Right atrium auricular region (tissue), 2 donors: Measurements from ENCODE around the gene BNIP3. TPM values are rescaled to one million over a fixed set of nuclear protein-coding genes. Genes with fewer than 3 reads are reported as not detected.

Experiments used
- DNase-seq: peaks from one replicate; pipeline ENCODE4 v3.0.0-alpha.2; 2019; ENCODE audit warnings: low spot score
- H3K27ac ChIP-seq, 2 donors: fragments of 200-600 bp; sonication (generic); 1 replicate in 1 of 2; 2 replicates in 1 of 2; pipeline ENCODE4 v1.5.1; 2016 to 2019
- H3K27me3 ChIP-seq, 2 donors: fragments of 200-600 bp; sonication (generic); one replicate each; pipeline versions ENCODE4 v1.5.1 to v1.6.0; 2017 to 2019
- H3K36me3 ChIP-seq: fragments of 200-600 bp; sonication (generic); one replicate; pipeline ENCODE4 v1.5.1; 2016
- H3K4me1 ChIP-seq, 2 donors: fragments of 200-600 bp; sonication (generic); one replicate each; pipeline versions ENCODE4 v1.5.1 to v1.6.0; 2017 to 2019
- H3K4me3 ChIP-seq, 2 donors: fragments of 200-600 bp; sonication (generic); 1 replicate in 1 of 2; 2 replicates in 1 of 2; pipeline ENCODE4 v1.5.1; 2017 to 2019; ENCODE audit warnings: mild to moderate bottlenecking in 1 of 2, moderate library complexity in 1 of 2
- H3K9me3 ChIP-seq, 2 donors: fragments of 200-600 bp; sonication (generic); one replicate each; pipeline ENCODE4 v1.5.1; 2019
- total RNA-seq, 2 donors: library from RNA; depleted of rRNA; stranded (reverse); fragments of >200 nt; gene quantifications; one replicate each; pipeline ENCODE4 v1.1.0, GENCODE V29; 2016
- TF ChIP-seq, protein P1 (sequence below), 2 donors: fragments of 200-600 bp; sonication (generic); IDR thresholded peaks; one replicate each; pipeline ENCODE4 v1.5.1; 2019; ENCODE audit warnings: antibody characterized with exemption in 2 of 2

Gene BNIP3
- total RNA-seq, 2 donors from 2014 or later = 187 to 189 TPM

DNA sequence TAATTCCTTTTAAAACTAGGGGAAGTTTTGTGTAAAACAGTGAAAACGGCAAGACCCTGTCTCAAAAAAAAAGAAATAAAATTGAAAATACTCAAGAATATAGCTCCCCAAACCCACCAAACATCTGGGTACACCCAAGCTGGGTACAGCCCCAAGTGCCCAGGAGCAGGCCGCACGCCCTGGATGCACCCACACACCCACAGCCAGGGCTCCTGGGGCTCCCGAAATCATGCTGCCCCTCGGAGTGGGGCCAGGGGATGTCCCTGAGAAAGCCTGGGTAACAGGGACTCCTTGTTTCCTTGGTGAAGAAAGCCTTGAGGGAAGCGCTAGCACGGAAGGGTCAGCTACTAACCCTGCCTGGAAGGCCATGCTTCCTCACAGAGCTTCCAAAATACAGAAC is 10.1 kb downstream of the BNIP3 start:
- H3K4me3 ChIP-seq = no peak overlapping the region
- H3K4me1 ChIP-seq = peaks cover 0 to 43% of the 10 kb centered on the region in 2 donors
- TF ChIP-seq, protein P1, sequence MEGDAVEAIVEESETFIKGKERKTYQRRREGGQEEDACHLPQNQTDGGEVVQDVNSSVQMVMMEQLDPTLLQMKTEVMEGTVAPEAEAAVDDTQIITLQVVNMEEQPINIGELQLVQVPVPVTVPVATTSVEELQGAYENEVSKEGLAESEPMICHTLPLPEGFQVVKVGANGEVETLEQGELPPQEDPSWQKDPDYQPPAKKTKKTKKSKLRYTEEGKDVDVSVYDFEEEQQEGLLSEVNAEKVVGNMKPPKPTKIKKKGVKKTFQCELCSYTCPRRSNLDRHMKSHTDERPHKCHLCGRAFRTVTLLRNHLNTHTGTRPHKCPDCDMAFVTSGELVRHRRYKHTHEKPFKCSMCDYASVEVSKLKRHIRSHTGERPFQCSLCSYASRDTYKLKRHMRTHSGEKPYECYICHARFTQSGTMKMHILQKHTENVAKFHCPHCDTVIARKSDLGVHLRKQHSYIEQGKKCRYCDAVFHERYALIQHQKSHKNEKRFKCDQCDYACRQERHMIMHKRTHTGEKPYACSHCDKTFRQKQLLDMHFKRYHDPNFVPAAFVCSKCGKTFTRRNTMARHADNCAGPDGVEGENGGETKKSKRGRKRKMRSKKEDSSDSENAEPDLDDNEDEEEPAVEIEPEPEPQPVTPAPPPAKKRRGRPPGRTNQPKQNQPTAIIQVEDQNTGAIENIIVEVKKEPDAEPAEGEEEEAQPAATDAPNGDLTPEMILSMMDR (IDR thresholded peaks at IDR 0.05) = no peak
- no peak overlapping the region for H3K27ac ChIP-seq
- DNase-seq = no peak
- no peaks in the 10 kb centered on the region for H3K27me3 ChIP-seq
- H3K9me3 ChIP-seq = no peaks in the 10 kb centered on the region
- H3K36me3 ChIP-seq = peaks cover 39% of the 10 kb centered on the region

DNA sequence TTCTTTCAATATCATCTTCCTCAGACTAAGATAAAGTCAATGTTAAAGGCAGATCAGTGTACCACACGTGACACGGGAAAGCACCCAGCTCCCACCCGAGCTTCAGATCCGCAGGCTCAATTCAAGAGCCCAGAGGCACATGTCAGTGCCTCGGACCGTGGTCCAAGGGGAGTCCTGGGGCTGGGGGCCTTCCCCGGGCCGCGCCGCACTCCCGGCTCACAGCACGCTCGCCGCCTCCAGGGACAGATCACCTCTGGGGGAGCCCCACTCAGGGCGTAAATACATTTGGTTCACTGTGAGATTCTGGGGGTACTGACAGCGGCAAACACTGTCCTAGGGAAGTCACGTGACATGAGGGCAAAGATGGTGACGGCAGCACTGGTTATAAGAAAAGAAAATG is 10.8 kb downstream of the BNIP3 start:
- peaks cover 41% of the 10 kb centered on the region for H3K36me3 ChIP-seq
- TF ChIP-seq, protein P1 (IDR thresholded peaks at IDR 0.05) = no peak
- no peaks in the 10 kb centered on the region for H3K27me3 ChIP-seq
- no peak for DNase-seq
- H3K27ac ChIP-seq = no peak overlapping the region
- no peaks in the 10 kb centered on the region for H3K9me3 ChIP-seq
- H3K4me3 ChIP-seq = no peak overlapping the region
- peaks cover 0 to 39% of the 10 kb centered on the region in 2 donors for H3K4me1 ChIP-seq

DNA sequence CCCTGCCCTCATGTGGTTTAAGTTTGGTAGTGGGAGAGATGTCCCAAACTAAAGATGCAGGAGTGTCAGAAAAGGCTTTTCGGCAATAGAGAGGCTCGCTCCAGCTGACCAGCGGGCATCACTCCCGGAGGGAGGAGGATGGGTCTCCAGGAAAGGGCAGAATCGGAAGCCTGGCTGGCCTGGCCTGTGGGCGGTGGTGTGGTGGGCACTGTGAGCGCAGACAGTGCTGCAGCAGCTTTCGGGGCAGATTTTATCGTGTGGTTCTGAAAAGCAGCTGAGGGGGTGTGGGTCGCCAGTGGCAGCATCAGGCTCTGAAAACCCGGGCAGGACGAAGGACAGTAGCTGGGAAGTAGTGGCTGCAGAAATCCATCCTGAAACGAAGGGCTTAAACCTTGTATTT is 12.8 kb downstream of the BNIP3 start:
- no peak for DNase-seq
- Histone ChIP-seq H3K27ac (no peak overlapping the region), H3K4me3 (no peak overlapping the region), H3K9me3 (no peaks in the 10 kb centered on the region), H3K36me3 (peaks cover 47% of the 10 kb centered on the region), H3K4me1 (peaks cover 0 to 20% of the 10 kb centered on the region in 2 donors), H3K27me3 (no peaks in the 10 kb centered on the region)
- TF ChIP-seq, protein P1 (IDR thresholded peaks at IDR 0.05) = no peak

DNA sequence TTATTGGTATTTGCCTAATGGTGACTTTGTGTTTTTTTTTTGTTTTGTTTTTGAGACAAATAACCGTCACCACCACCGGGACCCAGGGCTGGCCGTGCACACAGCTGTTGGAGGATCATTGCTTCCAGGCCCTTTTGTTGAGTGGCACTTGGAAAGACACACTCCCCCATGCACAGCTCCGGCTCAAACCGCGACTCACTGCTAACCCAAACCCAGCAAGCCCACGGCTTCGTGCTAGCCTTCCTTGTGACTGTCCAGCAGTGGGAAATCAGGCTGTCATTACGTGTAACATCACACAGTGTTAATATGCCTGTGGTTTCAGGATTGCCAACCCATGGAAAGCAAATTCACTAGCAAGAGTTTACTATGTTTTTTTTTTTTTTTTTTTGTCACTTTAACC is 17.4 kb downstream of the BNIP3 start:
- Histone ChIP-seq H3K4me1 (no peaks in the 10 kb centered on the region), H3K27me3 (no peaks in the 10 kb centered on the region), H3K27ac (no peak overlapping the region), H3K9me3 (no peaks in the 10 kb centered on the region), H3K4me3 (no peak overlapping the region), H3K36me3 (peaks cover 28% of the 10 kb centered on the region)
- DNase-seq = no peak
- TF ChIP-seq, protein P1 (IDR thresholded peaks at IDR 0.05) = no peak

DNA sequence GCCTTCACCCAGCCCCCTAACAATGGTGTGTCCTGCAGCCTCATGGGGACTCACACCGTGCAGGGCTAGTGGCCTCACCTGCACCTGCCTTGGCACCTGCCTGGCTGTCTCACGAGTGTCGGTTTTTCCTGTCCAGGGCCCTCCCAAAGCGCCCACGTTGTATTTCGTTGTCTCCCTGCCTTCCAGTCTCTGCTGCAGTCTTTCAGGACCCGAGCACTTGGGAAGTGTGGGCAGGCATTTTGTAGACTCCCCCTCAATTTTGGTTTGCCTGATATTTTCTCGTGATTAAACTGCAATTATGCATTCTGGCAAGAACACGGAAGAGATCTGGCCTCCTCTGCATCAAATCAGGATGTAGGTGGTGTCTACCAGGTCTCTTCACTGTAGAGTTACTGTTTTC is 17.9 kb downstream of the BNIP3 start:
- no peak for DNase-seq
- no peak overlapping the region for H3K4me3 ChIP-seq
- TF ChIP-seq, protein P1 (IDR thresholded peaks at IDR 0.05) = no peak
- no peak overlapping the region for H3K27ac ChIP-seq
- H3K36me3 ChIP-seq = peaks cover 23% of the 10 kb centered on the region
- H3K27me3 ChIP-seq = no peaks in the 10 kb centered on the region
- H3K9me3 ChIP-seq = no peaks in the 10 kb centered on the region
- no peaks in the 10 kb centered on the region for H3K4me1 ChIP-seq

DNA sequence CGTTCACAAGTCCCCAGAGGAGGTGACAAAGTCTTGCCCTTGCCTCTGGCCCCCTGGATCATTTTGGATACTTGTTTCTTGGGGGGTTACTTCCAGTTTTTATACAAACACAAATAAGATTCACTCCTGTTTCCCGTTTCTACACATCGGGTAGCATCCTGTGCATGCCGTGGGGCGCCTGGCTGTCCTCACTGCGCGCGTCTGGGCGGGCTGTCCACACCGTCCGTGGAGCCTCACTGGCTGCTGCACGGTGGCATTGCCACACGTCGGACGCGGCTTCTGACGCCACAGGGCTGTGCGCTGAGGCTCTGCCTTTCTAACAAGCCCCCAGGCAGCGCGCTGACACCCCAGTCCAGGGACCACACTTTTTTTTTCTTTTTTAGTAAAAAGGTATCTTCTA is 18.4 kb downstream of the BNIP3 start:
- no peaks in the 10 kb centered on the region for H3K4me1 ChIP-seq
- H3K4me3 ChIP-seq = no peak overlapping the region
- H3K36me3 ChIP-seq = peaks cover 21% of the 10 kb centered on the region
- H3K27ac ChIP-seq = no peak overlapping the region
- H3K27me3 ChIP-seq = no peaks in the 10 kb centered on the region
- TF ChIP-seq, protein P1 (IDR thresholded peaks at IDR 0.05) = no peak
- no peak for DNase-seq
- no peaks in the 10 kb centered on the region for H3K9me3 ChIP-seq
